SKM-1 (cell line): ENCODE measurements around the gene ACACA.
"Not testable (repeated sequence)": the region's sequence is repeated elsewhere in the genome, so short reads cannot be mapped to it uniquely, and the experiment has no call there.

Experiments
- DNase-seq: peaks from one replicate; lab custom pipeline; 2025; ENCODE audit not compliant: unreplicated experiment; lab: John Stamatoyannopoulos, UW

Gene ACACA

DNA sequence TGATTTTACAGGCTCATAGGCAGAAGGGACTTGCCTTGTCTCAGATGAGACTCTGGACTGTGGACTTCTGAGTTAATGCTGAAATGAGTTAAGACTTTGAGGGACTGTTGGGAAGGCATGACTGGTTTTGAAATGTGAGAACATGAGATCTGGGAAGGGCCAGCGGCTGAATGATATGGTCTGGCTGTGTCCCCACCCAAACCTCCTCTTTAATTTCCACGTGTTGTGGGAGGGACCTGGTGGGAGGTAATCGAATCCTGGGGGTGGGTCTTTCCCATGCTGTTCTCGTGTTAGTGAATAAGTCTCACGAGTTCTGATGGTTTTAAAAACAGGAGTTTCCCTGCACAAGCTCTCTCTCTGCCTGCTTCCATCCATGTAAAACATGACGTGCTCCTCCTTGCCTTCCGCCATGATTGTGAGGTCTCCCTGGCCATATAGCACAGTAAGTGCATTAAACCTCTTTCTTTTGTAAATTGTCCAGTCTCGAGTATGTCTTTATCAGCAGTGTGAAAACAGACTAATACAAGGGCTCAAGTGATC, 59.7 kb downstream of the ACACA start:
- DNase-seq, result not testable (repeated sequence)

DNA sequence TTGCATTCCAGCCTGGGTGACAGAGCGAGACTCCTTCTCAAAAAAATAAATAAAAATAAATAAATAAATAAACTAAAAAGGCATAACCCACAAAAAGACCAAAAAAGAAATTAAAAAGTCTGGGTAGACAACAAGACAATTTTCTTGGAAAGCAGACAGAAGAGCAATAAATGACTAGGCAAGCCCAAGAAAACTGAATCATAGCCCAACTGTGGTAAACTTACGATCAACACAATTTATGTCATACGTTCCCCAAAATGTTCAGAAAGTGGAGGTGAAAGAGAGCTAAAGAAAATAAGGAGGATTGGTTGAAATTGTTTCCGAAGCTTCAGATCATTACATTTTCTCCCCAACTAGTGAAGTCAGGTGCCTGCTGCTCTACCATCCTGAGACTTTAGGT, 62.1 kb downstream of the ACACA start:
- no peak for DNase-seq

GRCh38 chr17:37342589-37342988, 64.0 kb downstream of the ACACA start:
- no peak for DNase-seq

DNA sequence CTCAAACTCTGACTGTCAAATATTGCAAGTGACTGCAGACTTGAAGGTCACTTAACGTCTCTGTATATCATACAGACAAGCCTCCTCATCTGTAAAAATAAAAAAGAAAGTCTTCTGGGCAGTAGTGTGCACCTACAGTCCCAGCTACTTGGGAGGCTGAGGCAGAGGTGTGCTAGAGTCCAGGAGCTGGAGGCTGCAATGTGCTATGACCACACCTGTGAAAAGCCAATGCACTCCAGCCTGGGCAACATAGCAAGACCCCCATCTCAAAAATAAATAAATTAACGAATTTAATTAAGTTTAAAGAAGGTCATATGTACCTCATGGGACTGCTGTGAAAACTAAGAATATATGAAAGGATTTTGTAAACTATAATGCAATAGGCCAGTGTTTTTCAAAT, 65.8 kb downstream of the ACACA start:
- no peak for DNase-seq

DNA sequence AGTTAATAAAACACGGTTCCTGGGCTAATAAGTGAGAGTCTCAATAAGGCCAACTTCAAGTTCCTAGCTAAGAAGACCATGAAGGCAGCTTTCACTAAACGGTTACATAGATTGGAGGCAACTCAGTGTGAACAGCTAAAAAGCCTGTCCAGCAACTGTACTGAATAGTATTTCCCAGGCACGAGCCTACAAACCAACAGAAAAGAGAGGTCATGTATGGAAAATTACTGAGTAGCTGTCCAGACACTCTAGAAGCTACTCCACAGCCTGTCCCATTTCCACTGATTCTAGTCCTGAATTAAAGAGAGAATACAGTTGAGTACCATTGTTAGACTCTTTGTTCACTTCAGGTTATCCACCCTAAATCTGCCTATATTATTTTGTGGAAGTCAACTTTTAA, 67.3 kb downstream of the ACACA start:
- no peak for DNase-seq

- DNase-seq, result no peak
These were observed 67.8 kb downstream of the ACACA start for GRCh38 chr17:37338847-37339246.

DNA sequence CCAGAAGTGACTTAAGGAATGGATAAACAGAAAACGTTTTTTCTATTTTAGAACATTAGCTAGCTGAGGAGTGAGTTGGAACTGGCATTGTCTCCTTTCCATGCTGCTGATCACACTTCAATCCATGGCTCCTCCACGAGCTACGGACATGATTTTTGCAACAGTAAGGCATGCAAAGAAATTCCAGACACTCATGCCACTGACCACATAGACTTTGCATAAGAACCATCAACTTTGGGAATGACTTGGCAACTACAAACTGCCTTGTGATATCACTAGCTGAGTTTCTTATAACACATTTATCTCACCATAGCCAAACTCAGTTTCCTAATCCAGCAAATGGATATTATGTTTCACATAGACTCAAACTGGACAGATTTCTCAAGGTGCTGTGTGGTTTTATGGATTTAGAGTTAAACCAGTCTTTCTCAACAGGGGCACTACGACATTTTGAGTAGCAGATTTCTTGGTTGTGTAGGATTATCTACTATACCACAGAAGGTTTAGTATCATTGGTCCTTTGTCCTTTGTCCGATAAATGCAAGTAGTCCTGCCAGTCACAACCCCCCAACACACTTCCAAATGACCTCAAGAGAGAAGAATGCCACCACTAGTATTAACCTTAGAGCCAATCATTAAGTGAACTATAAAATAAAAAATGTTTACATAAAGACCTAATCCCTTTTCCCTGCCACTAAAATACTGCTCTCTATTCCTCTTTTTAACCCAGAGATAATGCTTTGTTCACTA, 79.1 kb downstream of the ACACA start:
- no peak for DNase-seq

- no peak for DNase-seq
These were observed 83.6 kb downstream of the ACACA start for GRCh38 chr17:37322826-37323561.

DNA sequence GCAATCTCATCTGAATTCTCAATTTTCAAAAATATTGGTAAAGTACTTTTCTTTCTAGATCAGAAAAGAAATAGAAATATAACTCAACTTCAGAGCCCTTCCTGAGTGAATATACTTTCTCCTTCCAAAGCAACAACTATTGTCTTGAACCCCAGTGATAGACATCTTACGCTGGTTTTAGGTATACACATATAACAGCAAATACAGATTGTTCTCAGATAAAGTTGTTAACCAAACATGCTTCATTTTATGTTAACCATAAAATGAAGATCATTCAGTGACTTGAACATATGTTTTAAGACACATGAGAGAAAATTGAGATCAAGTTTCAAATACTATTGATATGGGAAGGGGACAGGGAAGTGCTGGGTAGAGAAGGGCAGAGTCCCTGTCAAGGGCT, 84.5 kb downstream of the ACACA start:
- DNase-seq, result no peak

DNA sequence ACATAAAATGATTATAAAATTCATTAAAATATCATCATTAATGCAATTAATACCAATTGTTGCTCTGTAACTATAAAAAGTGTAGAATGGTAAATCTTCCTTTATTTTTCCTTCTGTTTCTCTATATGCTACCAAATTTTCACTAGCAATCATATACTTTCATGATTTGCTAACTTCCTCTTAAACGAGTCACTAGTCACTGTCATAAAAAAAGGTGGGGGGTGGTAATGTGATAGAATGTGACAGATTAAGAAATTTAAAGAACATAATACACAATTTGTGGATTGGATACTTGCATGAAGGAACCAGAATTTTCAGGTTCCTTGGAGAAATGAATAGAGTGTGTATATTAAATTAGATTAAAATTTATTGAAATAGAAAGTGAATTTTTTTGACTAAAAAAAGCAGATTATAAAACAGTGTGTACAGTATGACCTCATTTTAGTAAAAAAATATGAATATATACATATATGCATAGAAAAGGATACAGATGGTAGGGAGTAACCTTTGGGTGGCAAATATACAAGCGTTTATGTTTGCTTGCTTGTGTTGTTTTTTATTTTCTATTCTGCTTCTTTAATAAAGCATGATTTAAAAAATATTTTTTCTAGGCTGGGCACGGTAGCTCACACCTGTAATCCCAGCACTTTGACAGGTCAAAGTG, 87.6 kb downstream of the ACACA start:
- DNase-seq, result no peak

- DNase-seq, result no peak
These were observed 88.8 kb downstream of the ACACA start for GRCh38 chr17:37317867-37318266.

- no peak for DNase-seq
These were observed 91.0 kb downstream of the ACACA start for GRCh38 chr17:37315601-37316000.

GRCh38 chr17:37312137-37312923, 94.3 kb downstream of the ACACA start:
- no peak for DNase-seq

DNA sequence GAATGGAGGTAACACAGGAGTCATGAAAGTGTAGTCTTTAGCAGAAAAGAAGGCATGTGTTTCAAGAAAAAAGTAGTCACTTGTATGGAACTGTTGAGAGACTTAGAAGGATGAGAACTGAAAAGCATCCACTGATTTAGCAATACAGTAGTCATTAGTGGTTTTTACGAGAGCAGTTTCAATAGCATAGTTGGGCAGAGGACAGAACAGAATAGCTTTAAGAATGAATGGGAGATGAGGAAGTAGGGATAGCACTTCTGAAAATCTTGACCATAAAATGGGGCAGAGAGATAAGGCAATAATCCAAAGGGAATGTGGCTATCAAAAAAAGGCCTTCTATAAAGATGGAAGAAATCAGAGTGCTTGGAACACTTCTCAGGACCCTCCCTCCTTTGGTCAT, 95.7 kb downstream of the ACACA start:
- peak; percentile 13 for DNase-seq

- no peak for DNase-seq
These were observed 97.6 kb downstream of the ACACA start for GRCh38 chr17:37309051-37309450.

DNA sequence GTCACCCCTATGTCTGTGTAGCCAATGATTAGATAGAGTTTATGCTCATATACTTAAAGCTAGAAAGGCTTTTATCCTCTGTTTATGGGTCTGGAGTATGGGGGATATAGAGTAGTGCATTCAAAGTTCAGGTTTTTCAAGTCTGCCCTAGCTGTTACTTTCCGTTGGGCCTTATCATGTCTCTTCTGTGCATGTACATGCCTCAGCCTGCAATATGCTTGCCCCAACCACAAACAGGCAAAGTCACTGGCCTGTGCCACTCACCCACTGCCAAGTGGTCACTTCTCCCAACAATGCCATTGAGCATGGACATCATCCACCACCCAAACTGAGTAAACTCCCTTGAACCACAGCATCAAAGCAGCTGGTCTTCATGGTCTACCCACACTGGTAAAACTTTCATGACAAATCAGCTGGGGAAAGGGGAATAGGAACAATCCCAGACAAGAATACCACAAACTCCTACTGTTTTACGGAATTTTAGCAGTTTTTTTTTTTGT, 101.2 kb downstream of the ACACA start:
- DNase-seq, result no peak

- no peak for DNase-seq
These were observed 105.3 kb downstream of the ACACA start for GRCh38 chr17:37301288-37301687.

- no peak for DNase-seq
These were observed 106.0 kb downstream of the ACACA start for GRCh38 chr17:37300683-37301082.

DNA sequence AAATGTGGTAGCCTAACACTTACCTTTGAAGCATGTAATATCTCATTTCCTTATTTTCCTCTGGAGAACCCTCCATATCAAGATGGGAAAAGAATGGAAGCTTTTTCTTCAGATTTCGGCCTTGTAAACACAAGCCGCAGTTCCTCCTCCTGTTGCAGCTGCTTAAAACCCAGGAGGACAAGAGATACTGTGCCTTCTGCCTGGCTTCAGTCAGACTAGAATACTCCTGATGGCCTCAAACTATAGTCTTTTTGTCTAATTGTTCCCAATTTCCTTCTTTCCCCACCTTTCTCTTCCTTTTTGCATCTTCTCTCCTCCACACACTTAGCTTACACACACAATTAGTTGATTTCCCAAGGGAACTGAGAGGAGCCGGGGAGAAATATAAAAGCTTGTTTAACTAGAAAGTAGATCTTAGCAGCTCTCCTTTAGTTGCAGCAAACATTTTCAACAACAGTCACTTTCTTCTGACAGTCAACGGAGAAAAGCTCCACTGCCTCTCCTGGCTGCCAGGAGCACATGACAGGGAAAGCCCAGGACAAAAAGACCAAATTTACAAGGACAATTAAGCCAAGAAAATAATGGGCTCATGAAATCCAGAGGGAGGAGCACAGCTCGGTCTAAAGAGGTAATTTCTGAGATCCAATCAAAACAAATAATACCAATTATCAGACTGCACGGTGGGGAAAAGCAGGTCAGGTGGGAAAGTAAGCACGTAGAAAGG, 107.2 kb downstream of the ACACA start:
- no peak for DNase-seq

GRCh38 chr17:37295888-37296287, 110.7 kb downstream of the ACACA start:
- DNase-seq, result no peak
